Left ventricle myocardium superior (tissue), 1 donor: ENCODE results near the gene SLC2A13. TPM values are rescaled to one million over a fixed set of nuclear protein-coding genes. Genes with fewer than 3 reads are reported as not detected.
"Not testable (repeated sequence)": the region's sequence is repeated elsewhere in the genome, so short reads cannot be mapped to it uniquely, and the experiment has no call there.

Experiments
- ATAC-seq: fragments of 200-7000 bp; cut with Tn5 transposase; one replicate; pipeline ENCODE4 v1.9.1; 2020; ENCODE audit warnings: mild to moderate bottlenecking, moderate library complexity
- DNase-seq: peaks from one replicate; pipeline ENCODE4 v3.0.0-alpha.2; 2020
- intact Hi-C: fragments of 100-400 bp; cut with micrococcal nuclease; formaldehyde crosslinking; loops from one replicate; pipeline ENCODE4 v1.11.0; 2022
- total RNA-seq: library from RNA; stranded (reverse); fragmentation: NEBNext Ultra II Directional; extraction: Animal tissue kit (Norgen Biotek cat#: 25700); gene quantifications from one replicate; pipeline ENCODE4 v1.2.1, GENCODE V29; 2021
- donor health status: DM: no; HTN: yes; CAD: no; lungs with severe emphysema.

Gene SLC2A13
- total RNA-seq, 1 donor from 2014 or later = 6.2 TPM

DNA sequence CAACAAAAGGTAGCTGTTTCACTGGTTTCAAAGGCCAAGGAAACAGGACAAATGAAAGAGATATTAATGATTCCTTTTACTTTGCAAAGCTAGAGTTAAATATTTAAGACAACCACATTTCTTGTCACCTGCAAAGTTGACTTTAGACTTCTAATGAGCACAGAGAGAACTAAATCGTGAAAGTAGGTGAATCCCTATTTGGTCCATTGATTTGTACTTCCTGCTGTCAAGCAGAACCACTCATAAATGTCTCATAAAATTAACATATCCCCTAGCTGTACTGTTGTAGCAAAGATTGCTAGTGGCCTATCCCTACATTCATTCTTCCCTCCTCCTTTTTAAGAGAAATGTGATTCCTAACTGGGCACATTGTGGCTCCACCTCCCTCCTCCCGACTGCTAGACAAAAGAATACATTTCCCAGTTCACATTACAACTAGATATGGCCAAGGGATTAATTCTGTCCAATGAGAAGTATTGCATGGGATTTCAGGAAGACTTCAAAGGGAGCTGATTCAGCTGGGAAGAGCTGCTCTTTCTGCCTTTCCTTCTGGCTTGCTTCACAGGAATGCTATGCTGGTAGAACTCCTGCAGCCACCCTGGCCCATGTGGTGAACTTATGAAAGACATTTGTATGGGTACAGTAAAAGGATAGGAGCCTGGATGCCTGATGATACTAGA, 258.8 kb downstream of the SLC2A13 start:
- ATAC-seq (no peak), DNase-seq (no peak)
- intact Hi-C loops = no loop called here

DNA sequence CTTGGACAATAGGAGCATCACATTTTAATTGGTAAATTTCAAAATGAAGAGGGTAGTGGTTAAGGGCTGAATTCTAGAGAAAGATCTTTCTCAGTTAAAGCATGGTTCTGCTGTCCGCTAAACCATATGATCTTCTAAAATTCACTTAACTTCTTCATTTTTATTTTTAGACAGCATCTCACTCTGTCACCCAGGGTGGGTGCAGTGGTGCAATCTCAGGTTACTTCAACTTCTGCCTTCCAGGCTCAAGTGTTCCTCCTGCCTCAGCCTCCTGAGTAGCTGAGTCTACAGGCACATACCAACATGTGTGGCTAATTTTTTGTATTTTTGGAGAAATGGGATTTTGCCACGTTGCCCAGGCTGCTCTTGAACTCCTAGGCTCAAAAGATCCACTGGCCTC, 259.6 kb downstream of the SLC2A13 start:
- no peak for DNase-seq
- intact Hi-C loops = no loop called here
- no peak for ATAC-seq

DNA sequence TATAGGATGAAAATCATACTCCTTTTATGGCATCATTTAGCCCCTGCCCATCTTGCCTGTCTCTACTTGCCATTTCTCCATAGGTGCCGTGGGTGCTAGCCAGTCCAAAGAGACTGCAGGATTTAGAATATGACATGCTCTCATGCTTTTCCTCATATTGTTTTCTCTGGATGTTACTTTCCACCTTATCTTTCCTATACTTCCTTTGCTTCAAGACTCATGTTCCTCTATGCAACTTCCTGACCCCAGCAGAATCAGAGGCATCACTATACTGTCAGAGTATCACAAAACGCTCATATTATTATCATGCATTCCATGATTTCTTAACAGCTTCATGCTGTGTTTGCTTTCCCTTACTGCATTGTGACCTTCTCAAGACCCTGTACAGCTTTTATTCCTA, 265.5 kb downstream of the SLC2A13 start:
- ATAC-seq = no peak
- intact Hi-C loops = no loop called here
- DNase-seq = no peak

DNA sequence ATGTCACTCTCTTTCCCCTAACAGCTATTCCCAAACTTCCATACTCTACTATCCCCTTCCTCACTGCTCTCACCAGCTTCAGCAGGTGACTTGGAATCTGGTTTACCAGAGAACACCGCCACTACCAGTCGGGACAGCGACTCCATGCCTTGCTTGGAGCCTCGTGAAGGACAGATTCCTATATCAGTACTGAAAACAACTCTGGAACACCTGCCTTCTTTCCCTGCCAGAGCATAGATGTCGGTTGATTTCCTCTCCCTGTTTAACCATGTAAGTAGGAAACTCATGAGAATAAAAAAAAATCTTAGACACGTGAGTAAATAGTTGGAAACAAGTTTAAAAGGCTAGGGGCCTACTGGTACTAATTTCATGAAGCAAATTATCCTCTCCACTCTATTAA, 266.8 kb downstream of the SLC2A13 start:
- DNase-seq = no peak
- intact Hi-C loops = no loop called here
- no peak for ATAC-seq

DNA sequence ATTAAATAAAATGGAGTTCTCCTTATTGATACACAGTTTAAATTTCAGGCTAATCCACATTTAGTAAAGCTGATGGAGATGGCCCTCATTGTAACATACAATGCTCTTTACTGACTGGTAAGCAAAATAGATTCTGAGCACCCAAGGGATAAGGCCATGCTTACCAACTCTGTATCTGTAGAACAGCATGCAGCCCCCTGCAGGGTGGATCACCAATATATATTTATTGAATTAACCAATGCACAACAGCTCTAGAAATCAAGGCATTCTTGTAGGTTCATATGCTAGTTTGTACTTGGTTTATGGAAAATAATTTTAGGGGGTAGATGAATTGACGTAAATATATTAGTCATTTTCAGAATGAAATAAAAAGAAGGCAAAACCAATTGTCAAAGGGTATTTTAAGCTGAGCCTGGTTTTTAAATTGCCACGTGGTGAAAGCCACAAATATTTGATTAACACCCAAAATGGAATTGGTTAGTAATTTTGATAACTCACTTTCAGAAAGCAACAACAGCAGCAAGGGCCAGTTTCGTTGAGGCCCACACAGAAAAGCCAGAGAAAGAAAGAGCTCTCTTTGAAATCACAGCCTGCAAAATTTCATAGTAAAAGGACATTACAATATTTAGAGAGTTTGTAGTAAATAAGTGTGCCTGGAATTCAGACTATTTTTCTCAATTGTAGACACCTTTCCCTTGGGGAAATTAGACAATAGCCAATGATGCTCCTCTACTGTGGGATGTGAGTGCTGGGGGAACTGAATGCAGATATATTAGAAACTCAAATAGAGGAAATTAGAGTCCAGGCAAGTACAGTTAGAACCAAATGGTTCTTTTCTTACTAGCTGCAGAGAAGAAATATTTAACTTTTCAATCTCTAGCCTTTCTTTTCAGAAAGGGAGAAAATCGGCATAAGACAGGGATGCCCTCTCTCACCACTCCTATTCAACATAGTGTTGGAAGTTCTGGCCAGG, 270.1 kb downstream of the SLC2A13 start:
- intact Hi-C loops = no loop called here
- ATAC-seq (no peak), DNase-seq (no peak)

DNA sequence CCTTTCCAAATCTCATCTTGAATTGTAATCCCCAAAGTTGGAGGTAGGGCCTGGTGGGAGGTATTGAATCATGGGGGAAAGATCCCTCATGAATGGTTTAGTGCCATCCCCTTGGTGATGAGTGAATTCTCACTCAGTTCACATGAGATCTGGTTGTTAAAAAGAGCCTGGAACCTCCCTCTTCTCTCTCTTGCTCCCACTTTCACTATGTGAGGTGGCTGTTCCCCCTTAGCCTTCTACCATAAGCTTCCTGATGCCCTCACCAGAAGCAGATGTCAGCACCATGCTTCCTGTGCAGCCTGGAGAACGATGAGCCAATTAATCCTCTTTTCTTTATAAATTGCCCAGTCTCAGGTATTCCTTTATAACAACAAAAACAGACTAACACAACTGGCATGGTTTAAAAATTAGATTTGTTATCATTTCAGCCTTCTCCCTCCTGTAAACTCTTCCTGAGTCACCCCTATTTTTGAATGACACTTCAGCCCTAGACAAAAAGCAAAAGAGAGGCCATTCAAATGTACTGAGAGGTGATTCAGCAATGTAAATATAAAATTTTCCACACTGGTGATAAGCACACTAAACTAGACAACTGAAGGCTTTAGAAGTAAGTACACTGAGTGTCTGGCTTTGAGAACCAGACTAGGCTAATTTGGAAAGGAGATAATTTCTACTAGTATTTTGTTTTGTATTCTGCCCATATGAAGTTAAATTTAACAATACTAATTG, 274.1 kb downstream of the SLC2A13 start:
- intact Hi-C loops = no loop called here
- ATAC-seq (no peak), DNase-seq (no peak)

DNA sequence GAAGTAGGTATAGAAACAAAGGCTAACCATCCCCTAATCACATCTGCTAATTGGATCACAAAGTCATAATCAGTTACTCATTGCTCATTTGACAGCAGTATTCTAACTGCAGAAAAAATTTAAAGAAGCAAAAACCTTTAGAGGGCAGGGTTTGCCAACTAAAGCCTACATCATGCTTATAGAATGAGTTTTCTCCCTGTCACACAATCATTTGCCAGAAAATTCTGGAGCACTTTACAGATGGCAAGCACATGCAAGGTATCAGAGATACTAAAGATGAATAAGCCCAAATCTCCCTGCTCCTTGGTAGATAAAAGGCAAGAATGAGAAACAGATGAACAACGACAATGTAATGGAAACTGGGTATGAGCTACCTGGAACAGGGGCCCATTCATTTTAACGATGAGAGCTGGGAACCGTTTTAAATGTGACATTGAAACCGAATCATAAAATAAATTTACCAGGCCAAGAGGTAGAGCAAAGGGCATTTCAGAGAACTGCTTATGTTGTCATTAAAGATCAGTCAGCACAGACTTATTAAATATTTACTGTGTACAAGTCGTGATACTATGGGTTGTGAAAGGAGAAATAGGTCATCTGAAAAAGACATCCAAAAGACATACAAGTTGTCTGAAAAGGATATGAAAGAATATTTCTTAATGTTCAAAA, 274.9 kb downstream of the SLC2A13 start:
- DNase-seq = no peak
- no peak for ATAC-seq
- intact Hi-C loops = no loop called here

DNA sequence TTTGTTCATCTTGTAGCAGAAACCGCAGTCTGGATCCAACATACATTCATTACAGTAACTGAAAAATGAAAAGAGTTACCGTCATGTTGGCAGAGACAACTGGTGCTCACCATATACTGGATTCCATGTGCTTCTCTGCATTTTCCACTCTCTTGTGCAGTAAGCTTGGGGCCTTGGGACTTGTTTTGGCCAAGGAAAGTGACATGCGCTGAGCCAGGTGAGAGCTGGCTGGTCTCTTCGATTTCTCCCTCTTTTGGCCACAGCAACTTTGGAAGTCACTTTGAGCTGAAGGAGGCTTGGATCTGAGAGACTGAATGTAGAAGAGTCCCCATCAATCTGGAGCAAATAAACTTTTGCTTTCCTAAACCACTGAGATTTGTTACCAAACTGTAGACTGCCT, 275.7 kb downstream of the SLC2A13 start:
- ATAC-seq = no peak
- intact Hi-C loops = no loop called here

DNA sequence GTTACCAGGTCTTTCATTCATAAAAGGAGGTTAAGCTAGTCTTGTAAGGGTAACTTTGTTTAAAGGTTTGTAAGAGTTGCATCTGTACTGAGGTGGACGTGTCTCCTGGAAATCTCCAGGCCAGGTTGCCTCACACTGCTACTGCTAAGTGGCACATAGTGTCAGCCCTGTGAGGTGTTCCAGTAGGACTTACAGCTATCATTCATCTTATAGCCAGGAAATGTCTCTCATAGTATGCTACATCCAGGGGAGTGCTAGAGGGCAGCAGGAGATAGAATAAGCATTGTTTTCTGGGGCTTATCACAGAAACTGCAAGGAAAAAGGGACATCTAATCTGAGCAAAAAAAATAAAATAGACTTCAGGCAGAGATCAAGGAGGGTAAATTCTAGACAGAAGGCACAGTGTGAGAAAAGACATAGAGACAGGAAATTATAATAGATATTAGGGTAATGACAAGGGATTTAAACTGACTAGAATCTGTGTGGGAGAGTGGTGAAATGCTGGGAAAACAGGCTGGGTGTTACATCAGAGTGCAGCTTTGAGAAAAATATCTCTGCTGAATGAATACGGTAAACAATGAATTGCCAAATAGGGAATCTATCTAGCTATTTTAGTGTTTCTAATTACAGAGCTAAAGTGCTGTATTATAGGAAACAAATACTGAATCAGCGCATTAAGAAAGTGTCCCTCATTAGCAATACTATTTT, 281.2 kb downstream of the SLC2A13 start:
- intact Hi-C loops = no loop called here
- peak; percentile 76 for ATAC-seq
- no peak for DNase-seq

More for the DNA sequence above, 275.7 kb downstream of the SLC2A13 start:
- DNase-seq = no peak

DNA sequence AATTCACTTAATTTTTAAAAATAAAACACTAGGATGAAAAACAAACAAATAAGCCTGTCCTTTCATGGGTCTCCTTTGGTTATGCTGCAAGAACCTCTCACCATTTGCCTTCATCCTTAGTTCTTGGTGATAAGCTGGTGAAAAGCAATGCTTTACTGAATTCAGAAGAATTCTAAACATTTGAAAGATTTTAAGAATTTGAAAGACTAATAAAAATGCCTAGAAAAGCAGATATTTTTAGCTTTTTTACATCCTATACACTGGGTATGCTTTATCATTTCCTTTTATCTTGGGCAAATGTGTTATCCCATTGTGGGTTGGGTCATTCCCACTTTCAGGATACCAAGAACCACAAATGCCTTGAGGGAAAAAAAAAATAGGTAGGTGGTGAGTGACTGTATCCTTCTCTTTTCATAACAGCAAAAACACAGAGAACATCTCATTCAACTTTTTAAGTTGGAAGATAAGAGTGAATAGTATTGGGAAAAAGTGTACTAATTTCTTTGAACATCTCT, 289.2 kb downstream of the SLC2A13 start:
- intact Hi-C loops = no loop called here
- ATAC-seq = no peak
- no peak for DNase-seq

DNA sequence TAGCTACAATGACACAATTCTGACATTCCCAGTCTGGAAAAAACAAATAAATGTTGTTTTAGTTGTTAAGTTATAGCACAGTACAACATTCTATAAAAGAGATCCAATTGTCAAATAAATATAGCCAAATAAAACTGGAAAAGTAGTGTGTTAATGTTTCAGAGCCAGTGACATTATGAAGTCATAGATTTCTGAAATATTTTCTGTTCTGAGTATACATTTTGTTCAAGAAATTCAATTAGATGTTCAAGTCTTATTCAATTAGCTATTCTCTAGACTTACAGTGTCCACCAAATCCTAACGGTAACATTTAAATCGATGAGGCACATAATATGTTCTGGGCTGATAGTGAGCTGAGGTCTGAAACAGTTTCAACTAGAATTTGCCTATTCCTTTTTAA, 290.1 kb downstream of the SLC2A13 start:
- intact Hi-C loops = no loop called here
- no peak for ATAC-seq
- no peak for DNase-seq

DNA sequence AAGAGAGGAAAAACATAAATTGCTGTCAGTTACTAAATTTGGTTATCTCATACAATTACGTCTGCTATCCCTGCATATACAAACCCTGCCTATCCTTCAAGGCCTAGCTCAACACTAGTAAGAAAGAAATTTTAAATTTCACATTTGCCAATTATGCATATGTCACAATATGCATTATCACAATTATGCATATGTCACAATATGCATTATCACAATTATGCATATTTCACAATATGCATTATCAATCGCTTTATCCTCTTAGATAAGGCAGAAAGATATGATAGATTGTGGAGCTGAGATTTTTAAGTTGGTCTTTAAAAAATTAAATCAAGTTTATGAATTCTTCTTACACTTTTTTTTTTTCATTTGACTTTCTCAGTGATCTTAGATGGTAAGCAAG, 291.3 kb downstream of the SLC2A13 start:
- no peak for DNase-seq
- no peak for ATAC-seq
- intact Hi-C loops = no loop called here

DNA sequence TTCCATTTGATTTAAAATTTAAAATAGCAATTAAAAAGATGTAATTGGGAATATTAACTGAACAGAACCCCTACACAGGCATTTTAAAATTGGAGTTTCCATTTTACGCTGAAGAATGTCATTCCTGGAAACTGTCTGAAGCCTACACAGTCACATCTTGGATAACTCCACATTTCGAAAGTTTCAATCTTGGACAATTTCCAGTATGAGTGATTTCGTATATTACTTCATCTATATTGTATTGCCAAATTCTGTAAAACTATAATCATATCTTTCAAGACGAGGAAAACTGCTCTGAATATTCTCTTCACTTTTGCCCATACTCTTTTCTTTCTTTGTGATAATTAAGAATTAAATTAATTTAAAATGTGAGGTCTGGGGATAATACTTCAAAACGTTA, 292.1 kb downstream of the SLC2A13 start:
- intact Hi-C loops = no loop called here
- DNase-seq (no peak), ATAC-seq (no peak)

DNA sequence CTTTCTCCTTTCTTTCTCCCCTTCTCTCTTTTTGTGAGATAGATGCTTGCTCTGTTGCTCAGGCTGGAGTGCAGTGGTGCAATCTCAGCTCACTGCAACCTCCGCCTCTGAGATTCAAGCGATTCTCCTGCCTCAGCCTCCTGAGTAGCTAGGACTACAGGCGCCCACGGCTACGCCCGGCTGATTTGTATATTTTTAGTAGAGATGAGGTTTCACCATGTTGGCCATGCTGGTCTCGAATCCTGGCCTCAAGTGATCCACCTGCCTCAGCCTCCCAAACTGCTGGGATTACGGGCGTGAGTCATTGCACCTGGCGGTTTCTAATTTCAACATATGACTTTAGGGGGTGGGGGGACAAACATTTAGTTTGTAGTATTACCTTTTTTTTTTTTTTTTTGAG, 293.4 kb downstream of the SLC2A13 start:
- DNase-seq, ATAC-seq, intact Hi-C loops: not testable (repeated sequence)

DNA sequence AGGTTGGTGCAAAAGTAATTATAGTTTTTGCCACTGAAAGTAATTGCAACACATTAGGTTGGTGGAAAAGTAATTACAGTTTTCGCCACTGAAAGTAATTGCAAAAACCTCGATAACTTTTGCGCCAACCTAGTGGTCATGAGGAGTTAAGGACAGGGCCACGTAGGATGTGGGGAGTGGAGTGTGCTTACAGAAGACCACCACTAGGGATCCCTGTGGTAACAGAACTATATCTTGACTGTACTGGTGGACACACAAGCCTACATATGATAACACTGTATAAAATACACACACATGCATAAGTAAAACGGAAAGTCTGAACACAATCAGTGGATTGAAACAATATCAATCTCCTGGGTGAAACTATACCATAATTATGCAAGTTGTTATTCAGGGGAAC, 298.8 kb downstream of the SLC2A13 start:
- DNase-seq (no peak), ATAC-seq (no peak)
- intact Hi-C loops = no loop called here

DNA sequence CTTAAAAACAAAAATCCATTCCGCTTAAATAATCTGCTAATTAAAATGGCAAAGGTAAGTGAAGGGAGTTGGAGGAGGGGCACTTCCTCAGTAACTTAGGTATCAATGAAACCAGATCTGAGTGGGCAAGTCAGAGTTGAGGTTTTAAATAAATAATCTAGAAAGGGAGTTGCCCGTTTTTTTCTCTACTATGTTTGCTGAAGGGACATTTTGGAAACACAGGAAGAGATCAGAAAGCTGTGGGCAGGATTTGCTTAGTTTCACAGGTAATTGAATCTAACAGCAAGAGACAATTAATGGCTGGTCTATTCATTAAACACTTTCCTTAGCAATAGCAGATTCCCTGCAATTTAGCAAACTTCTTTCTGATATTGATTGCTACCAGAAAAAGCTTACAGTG, 300.2 kb downstream of the SLC2A13 start:
- intact Hi-C loops = no loop called here
- ATAC-seq (no peak), DNase-seq (no peak)

DNA sequence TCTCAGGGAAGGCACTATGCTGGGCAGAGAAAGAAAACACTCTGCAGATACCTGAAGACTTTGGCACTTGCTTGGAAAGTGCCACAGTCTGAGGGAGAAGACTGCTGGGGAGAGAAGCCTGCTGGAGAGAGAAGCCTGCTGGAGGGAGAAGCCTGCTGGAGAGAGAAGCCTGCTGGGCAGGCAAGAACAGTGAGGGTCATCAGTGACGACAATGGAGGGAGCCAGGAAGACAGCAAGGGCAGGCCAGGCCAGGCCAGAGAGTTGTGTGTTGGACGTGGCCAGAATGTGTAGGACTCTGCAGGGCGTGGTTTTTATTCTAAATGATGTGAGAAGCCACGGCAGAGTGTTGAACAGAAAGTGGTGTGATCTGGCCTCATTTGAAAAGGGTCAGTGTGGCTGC, 301.0 kb downstream of the SLC2A13 start:
- no peak for ATAC-seq
- DNase-seq = no peak
- intact Hi-C loops = no loop called here

DNA sequence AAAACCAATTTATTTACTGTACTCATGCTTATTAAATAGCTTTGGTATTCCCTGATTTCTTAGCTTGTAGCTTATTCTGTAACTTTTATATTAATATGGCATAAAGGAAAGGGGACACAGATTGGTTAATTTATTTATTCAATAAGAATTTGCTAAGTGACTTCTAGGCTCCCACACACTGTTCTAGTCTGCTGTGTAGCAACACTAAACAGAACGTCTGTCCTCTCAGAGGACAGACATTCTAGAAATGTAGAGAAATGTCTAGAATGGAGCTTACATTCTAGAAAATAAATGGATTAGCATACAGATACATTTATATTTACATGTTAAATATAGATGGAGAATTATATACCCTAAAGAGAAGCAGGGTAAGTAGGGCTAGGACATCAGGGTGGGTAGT, 301.4 kb downstream of the SLC2A13 start:
- no peak for ATAC-seq
- intact Hi-C loops = no loop called here
- no peak for DNase-seq

DNA sequence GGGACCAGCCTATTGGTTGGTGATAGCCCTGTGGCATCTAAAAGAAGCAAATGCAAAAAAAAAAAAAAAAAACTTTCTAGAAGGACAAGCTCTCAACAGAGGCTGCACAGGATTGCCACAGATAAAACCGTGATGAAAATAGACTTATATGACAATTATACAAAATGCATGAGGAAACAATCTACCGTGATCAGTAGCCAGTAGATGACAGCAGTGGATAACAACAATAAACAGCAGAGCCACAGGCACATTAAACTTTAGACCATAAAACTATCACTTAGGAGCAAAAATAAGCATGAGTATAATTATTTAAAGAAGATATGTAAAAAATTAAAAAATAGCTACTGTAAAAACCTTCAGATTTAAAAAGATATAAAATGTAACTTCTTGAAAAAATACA, 302.7 kb downstream of the SLC2A13 start:
- DNase-seq (no peak), ATAC-seq (no peak)
- intact Hi-C loops = no loop called here
